Hepatocyte (in vitro differentiated cells): ENCODE data around the gene RFNG. TPM values are rescaled to one million over a fixed set of nuclear protein-coding genes. Genes with fewer than 3 reads are reported as not detected.

ENCODE experiments used
- DNase-seq: peaks from one replicate; pipeline ENCODE4 v3.0.0-alpha.2; 2016; ENCODE audit warnings: low spot score
- H2AFZ ChIP-seq: fragments of 200-600 bp; sonication (generic); 2 replicates; pipeline ENCODE4 v1.6.0; 2016; ENCODE audit warnings: antibody characterized with exemption, mild to moderate bottlenecking
- H3K27ac ChIP-seq: fragments of 200-600 bp; sonication (generic); 2 replicates; pipeline ENCODE4 v1.5.1; 2016; ENCODE audit warnings: mild to moderate bottlenecking
- H3K27me3 ChIP-seq: fragments of 200-600 bp; sonication (generic); 2 replicates; pipeline ENCODE4 v1.6.1; 2016
- H3K36me3 ChIP-seq: fragments of 200-600 bp; sonication (generic); replicated peaks from 2 replicates; pipeline ENCODE4 v1.5.1; 2016; ENCODE audit warnings: low read depth; ENCODE audit not compliant: insufficient read depth
- H3K4me1 ChIP-seq: fragments of 200-600 bp; sonication (generic); 2 replicates; pipeline ENCODE4 v1.5.1; 2016; ENCODE audit warnings: mild to moderate bottlenecking, moderate library complexity; ENCODE audit not compliant: insufficient read depth
- H3K4me2 ChIP-seq: fragments of 200-600 bp; sonication (generic); 2 replicates; pipeline ENCODE4 v1.6.0; 2016
- H3K4me3 ChIP-seq: fragments of 200-600 bp; sonication (generic); 2 replicates; pipeline ENCODE4 v1.5.1; 2016; ENCODE audit warnings: mild to moderate bottlenecking
- H3K79me2 ChIP-seq: fragments of 200-600 bp; sonication (generic); 2 replicates; pipeline ENCODE4 v1.6.0; 2017; ENCODE audit warnings: mild to moderate bottlenecking
- H3K9me2 ChIP-seq: fragments of 200-600 bp; sonication (generic); replicated peaks from 2 replicates; pipeline ENCODE4 v1.6.0; 2017; ENCODE audit warnings: mild to moderate bottlenecking; ENCODE audit not compliant: insufficient read depth
- H3K9me3 ChIP-seq: fragments of 200-600 bp; sonication (generic); 2 replicates; pipeline ENCODE4 v1.5.1; 2016; ENCODE audit warnings: low read depth, mild to moderate bottlenecking
- H4K20me1 ChIP-seq: fragments of 200-600 bp; sonication (generic); 2 replicates; pipeline ENCODE4 v1.6.0; 2016; ENCODE audit warnings: mild to moderate bottlenecking; ENCODE audit not compliant: insufficient read depth, poor library complexity, severe bottlenecking
- EZH2 ChIP-seq: fragments of 200-600 bp; sonication (generic); IDR thresholded peaks from 2 replicates; pipeline ENCODE4 v1.6.1; 2016; ENCODE audit warnings: antibody characterized with exemption, mild to moderate bottlenecking, borderline replicate concordance
- EZH2phosphoT487 ChIP-seq: fragments of 200-600 bp; sonication (generic); IDR thresholded peaks from one replicate; pipeline ENCODE4 v1.6.1; 2018; ENCODE audit warnings: antibody characterized with exemption, mild to moderate bottlenecking, low read depth, moderate library complexity; ENCODE audit not compliant: unreplicated experiment, severe bottlenecking
- WGBS: methylation state at CpG from one replicate; pipeline ENCODE4 v1.1.6; 2016; ENCODE audit warnings: low lambda C conversion rate; ENCODE audit errors: missing lambda C conversion rate; 5-methylcytosine and 5-hydroxymethylcytosine counted together
- polyA plus RNA-seq: library from polyadenylated mRNA; unstranded; fragments of >200 nt; fragmentation: Nextera tagmentation; extraction: Ambion mirVana; gene quantifications from 2 replicates; pipeline ENCODE4 v1.2.1, GENCODE V29; 2016
- total RNA-seq: library from RNA; depleted of rRNA; stranded (reverse); fragments of >200 nt; gene quantifications from 2 replicates; pipeline ENCODE4 v1.2.3, GENCODE V29; 2014
- TF ChIP-seq, protein P1 (sequence below): fragments of 200-600 bp; sonication (generic); IDR thresholded peaks from 2 replicates; pipeline ENCODE4 v1.5.1; 2016; ENCODE audit warnings: antibody characterized with exemption, mild to moderate bottlenecking; ENCODE audit not compliant: poor library complexity

RFNG gene
- total and polyA plus RNA-seq, 2 experiments from 2014 or later = 43.2 to 109 TPM

- DNase-seq = no peak
- Histone ChIP-seq H2AFZ (no peak overlapping the region), H3K27me3 (no peaks in the 10 kb centered on the region), H3K79me2 (peaks cover 11% of the 10 kb centered on the region), H3K9me2 (no peaks in the 10 kb centered on the region), H3K36me3 (no peaks in the 10 kb centered on the region), H3K4me3 (no peak overlapping the region), H4K20me1 (no peaks in the 10 kb centered on the region), H3K4me2 (peak overlapping the region; percentile 98), H3K4me1 (peaks cover 15% of the 10 kb centered on the region), H3K27ac (no peak overlapping the region), H3K9me3 (no peaks in the 10 kb centered on the region)
- 93% methylated on average over 19 of the region's 20 CpGs for WGBS
- no peak for TF ChIP-seq EZH2phosphoT487
- no peak for TF ChIP-seq EZH2
- TF ChIP-seq, protein P1, sequence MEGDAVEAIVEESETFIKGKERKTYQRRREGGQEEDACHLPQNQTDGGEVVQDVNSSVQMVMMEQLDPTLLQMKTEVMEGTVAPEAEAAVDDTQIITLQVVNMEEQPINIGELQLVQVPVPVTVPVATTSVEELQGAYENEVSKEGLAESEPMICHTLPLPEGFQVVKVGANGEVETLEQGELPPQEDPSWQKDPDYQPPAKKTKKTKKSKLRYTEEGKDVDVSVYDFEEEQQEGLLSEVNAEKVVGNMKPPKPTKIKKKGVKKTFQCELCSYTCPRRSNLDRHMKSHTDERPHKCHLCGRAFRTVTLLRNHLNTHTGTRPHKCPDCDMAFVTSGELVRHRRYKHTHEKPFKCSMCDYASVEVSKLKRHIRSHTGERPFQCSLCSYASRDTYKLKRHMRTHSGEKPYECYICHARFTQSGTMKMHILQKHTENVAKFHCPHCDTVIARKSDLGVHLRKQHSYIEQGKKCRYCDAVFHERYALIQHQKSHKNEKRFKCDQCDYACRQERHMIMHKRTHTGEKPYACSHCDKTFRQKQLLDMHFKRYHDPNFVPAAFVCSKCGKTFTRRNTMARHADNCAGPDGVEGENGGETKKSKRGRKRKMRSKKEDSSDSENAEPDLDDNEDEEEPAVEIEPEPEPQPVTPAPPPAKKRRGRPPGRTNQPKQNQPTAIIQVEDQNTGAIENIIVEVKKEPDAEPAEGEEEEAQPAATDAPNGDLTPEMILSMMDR = no peak
These were observed 15.5 kb downstream of the RFNG start for GRCh38 chr17:82035956-82036633.

- Histone ChIP-seq H3K27ac (no peak overlapping the region), H3K9me2 (no peaks in the 10 kb centered on the region), H3K4me3 (no peak overlapping the region), H3K36me3 (no peaks in the 10 kb centered on the region), H3K4me2 (no peak overlapping the region), H2AFZ (no peak overlapping the region), H3K27me3 (no peaks in the 10 kb centered on the region), H3K9me3 (no peaks in the 10 kb centered on the region), H3K79me2 (peaks cover 11% of the 10 kb centered on the region), H4K20me1 (no peaks in the 10 kb centered on the region), H3K4me1 (peaks cover 15% of the 10 kb centered on the region)
- 95% methylated on average over 8 of the region's 8 CpGs for WGBS
- TF ChIP-seq EZH2phosphoT487 (no peak), EZH2 (no peak)
- TF ChIP-seq, protein P1 = no peak
- no peak for DNase-seq
These were observed 16.1 kb downstream of the RFNG start for GRCh38 chr17:82035488-82035887.

DNA sequence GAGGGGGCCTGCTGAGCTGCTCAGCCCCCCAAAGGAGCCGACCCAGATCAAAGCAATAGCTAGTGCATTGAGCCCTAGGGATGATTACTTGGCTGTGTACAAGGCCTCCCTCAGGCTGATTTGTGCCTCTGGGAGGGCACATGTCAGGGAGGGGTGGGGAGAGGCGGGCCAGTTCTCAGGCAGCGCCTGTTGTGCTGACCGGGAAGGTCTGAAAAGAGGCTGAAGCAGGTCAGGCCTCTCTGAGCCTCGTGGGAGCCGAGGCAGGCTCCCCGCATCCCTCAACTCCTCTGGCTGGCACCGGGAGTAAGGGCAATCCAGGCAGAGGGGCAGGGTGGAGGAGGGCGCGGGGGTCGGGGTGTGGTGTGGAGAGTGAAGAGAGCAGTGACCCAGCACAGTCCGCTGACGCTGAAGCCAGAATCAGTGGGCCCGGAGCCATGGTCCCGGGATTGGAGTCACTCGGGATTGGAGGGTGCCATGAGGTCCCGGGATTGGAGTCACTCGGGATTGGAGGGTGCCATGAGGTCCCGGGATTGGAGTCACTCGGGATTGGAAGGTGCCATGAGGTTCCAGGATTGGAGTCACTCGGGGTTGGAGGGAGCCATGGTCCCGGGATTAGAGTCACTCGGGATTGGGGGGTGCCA, 17.1 kb downstream of the RFNG start:
- no peak for TF ChIP-seq EZH2phosphoT487
- H3K4me1 ChIP-seq = peaks cover 20% of the 10 kb centered on the region
- H3K27me3 ChIP-seq = no peaks in the 10 kb centered on the region
- peaks cover 11% of the 10 kb centered on the region for H3K79me2 ChIP-seq
- H4K20me1 ChIP-seq = no peaks in the 10 kb centered on the region
- H3K4me3 ChIP-seq = no peak overlapping the region
- H3K4me2 ChIP-seq = no peak overlapping the region
- WGBS = 87% methylated on average over 18 of the region's 23 CpGs
- no peaks in the 10 kb centered on the region for H3K36me3 ChIP-seq
- no peak overlapping the region for H2AFZ ChIP-seq
- no peaks in the 10 kb centered on the region for H3K9me2 ChIP-seq
- no peak overlapping the region for H3K27ac ChIP-seq
- H3K9me3 ChIP-seq = no peaks in the 10 kb centered on the region
- DNase-seq = no peak

- Histone ChIP-seq H3K79me2 (peaks cover 11% of the 10 kb centered on the region), H2AFZ (no peak overlapping the region), H3K4me1 (peaks cover 20% of the 10 kb centered on the region), H3K36me3 (no peaks in the 10 kb centered on the region), H3K9me3 (no peaks in the 10 kb centered on the region), H3K4me3 (no peak overlapping the region), H3K4me2 (no peak overlapping the region), H3K9me2 (no peaks in the 10 kb centered on the region), H3K27me3 (no peaks in the 10 kb centered on the region), H3K27ac (no peak overlapping the region), H4K20me1 (no peaks in the 10 kb centered on the region)
- no peak for DNase-seq
- 95% methylated on average over 17 of the region's 38 CpGs for WGBS
- TF ChIP-seq, protein P1 = no peak
- no peak for TF ChIP-seq EZH2
These were observed 18.1 kb downstream of the RFNG start for GRCh38 chr17:82033359-82034085.
